ENCODE measurements around the gene TSGA10. TPM values are rescaled to one million over a fixed set of nuclear protein-coding genes. Genes with fewer than 3 reads are reported as not detected.

The TSGA10 gene
- total RNA-seq, 1 donor from 2014 or later = 3.1 TPM

- Histone ChIP-seq H3K4me1 (no peaks in the 10 kb centered on the region), H3K9me3 (replicated peaks) (no peaks in the 10 kb centered on the region), H3K27ac (replicated peaks) (no peak overlapping the region), H3K36me3 (no peaks in the 10 kb centered on the region), H3K4me3 (no peak overlapping the region), H3K27me3 (ENCODE audit: low read depth) (no peaks in the 10 kb centered on the region)
- intact Hi-C loops (cut with micrococcal nuclease) = no loop called here
- DNase-seq = no peak
- no peak for TF ChIP-seq CTCF (IDR thresholded peaks at IDR 0.05; ENCODE audit: borderline replicate concordance)
Measured at GRCh38 chr2:99101697-99102096, 53.0 kb downstream of the TSGA10 start.

- H3K4me1 ChIP-seq = no peaks in the 10 kb centered on the region
- no peaks in the 10 kb centered on the region for H3K27me3 ChIP-seq (ENCODE audit: low read depth)
- peaks cover 25% of the 10 kb centered on the region for H3K9me3 ChIP-seq (replicated peaks)
- H3K4me3 ChIP-seq = no peak overlapping the region
- intact Hi-C loops (cut with micrococcal nuclease) = no loop called here
- H3K27ac ChIP-seq (replicated peaks) = no peak overlapping the region
- no peak for TF ChIP-seq CTCF (IDR thresholded peaks at IDR 0.05; ENCODE audit: borderline replicate concordance)
- no peak for DNase-seq
- no peaks in the 10 kb centered on the region for H3K36me3 ChIP-seq
Measured at GRCh38 chr2:99096728-99097127, 58.0 kb downstream of the TSGA10 start.

- no peaks in the 10 kb centered on the region for H3K36me3 ChIP-seq
- H3K9me3 ChIP-seq (replicated peaks) = peaks cover 7% of the 10 kb centered on the region
- no peak overlapping the region for H3K4me3 ChIP-seq
- no peak for DNase-seq
- intact Hi-C loops (cut with micrococcal nuclease) = no loop called here
- TF ChIP-seq CTCF (IDR thresholded peaks at IDR 0.05; ENCODE audit: borderline replicate concordance) = no peak
- peaks cover 13% of the 10 kb centered on the region for H3K27me3 ChIP-seq (ENCODE audit: low read depth)
- no peaks in the 10 kb centered on the region for H3K4me1 ChIP-seq
- H3K27ac ChIP-seq (replicated peaks) = no peak overlapping the region
Measured at GRCh38 chr2:99088017-99088416, 66.7 kb downstream of the TSGA10 start.

DNA sequence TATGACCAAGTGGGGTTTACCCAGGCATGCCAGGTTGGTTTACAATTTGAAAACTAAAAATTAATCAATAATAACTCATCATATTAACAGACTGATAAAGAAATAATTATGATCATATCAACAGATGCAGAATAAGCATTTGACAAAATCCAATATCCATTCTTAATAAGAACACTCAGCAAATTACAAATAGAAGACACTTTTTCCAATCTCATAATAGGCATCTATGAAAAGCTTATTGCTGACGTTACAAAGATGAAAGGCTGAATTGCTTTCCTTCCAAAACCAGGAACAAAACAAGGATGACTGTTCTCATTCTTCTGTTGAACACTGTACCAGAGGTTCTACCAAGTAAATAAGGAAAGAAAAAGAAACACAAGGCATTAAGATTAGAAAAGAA is 68.4 kb downstream of the TSGA10 start:
- no peak for TF ChIP-seq CTCF (IDR thresholded peaks at IDR 0.05; ENCODE audit: borderline replicate concordance)
- intact Hi-C loops (cut with micrococcal nuclease) = no loop called here
- H3K4me1 ChIP-seq = no peaks in the 10 kb centered on the region
- H3K27me3 ChIP-seq (ENCODE audit: low read depth) = peaks cover 29% of the 10 kb centered on the region
- no peaks in the 10 kb centered on the region for H3K36me3 ChIP-seq
- no peak overlapping the region for H3K27ac ChIP-seq (replicated peaks)
- H3K4me3 ChIP-seq = no peak overlapping the region
- DNase-seq = no peak
- no peaks in the 10 kb centered on the region for H3K9me3 ChIP-seq (replicated peaks)

DNA sequence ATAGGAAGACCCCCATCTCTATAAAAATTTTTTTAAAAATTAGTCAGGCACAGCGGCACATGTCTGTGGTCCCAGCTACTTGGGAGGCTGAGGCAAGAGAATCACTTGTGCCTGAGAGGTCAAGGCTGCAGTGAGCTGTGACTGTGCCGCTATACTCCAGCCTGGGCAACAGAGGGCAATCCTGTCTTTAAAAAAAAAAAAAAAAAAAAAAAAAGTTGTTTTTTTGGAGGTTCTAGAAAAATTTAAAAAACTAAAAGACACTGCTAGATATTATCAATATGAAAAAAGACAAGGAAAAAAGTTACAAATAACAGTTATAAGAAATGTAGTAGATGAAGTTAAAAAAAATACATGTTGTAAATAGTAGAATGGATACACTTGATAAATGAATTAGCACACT is 69.3 kb downstream of the TSGA10 start:
- Histone ChIP-seq H3K4me3 (no peak overlapping the region), H3K27ac (replicated peaks) (no peak overlapping the region), H3K9me3 (replicated peaks) (no peaks in the 10 kb centered on the region), H3K36me3 (no peaks in the 10 kb centered on the region), H3K4me1 (no peaks in the 10 kb centered on the region), H3K27me3 (ENCODE audit: low read depth) (peaks cover 39% of the 10 kb centered on the region)
- intact Hi-C loops (cut with micrococcal nuclease) = no loop called here
- TF ChIP-seq CTCF (IDR thresholded peaks at IDR 0.05; ENCODE audit: borderline replicate concordance) = no peak
- DNase-seq = no peak

DNA sequence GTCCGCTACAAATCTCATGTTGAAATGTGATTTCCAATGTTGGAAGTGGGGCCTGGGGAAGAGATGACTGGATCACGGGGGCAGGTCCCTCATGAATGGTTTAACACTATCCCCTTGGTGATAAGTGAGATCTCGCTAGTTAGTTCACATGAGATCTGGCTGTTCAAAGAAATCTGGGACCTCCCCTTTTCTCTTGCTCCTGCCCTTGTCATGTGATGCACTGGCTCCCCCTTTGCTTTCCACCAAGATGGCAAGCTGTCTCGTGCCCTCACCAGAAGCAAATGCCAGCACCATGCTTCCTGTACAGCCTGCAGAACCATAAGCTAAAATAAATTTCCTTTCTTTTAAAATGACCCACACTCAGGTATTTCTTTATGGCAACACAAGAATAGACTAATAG is 70.5 kb downstream of the TSGA10 start:
- Histone ChIP-seq H3K36me3 (no peaks in the 10 kb centered on the region), H3K4me1 (no peaks in the 10 kb centered on the region), H3K4me3 (no peak overlapping the region), H3K27me3 (ENCODE audit: low read depth) (peaks cover 49% of the 10 kb centered on the region), H3K27ac (replicated peaks) (no peak overlapping the region), H3K9me3 (replicated peaks) (no peaks in the 10 kb centered on the region)
- intact Hi-C loops (cut with micrococcal nuclease) = no loop called here
- no peak for TF ChIP-seq CTCF (IDR thresholded peaks at IDR 0.05; ENCODE audit: borderline replicate concordance)
- no peak for DNase-seq
